Measurements from ENCODE around the gene NOP53. TPM values are rescaled to one million over a fixed set of nuclear protein-coding genes. Genes with fewer than 3 reads are reported as not detected.

Gene NOP53
- total and polyA plus RNA-seq, 9 of the 15 experiments (the other 6 are each of a cell fraction or from before 2014, with no cell fraction given), result 6.5 to 274 (median 145) TPM

- no peaks in the 10 kb centered on the region for H3K79me2 ChIP-seq (ENCODE audit: control insufficient read depth, insufficient read depth, low read length)
- no peak overlapping the region for H2AFZ ChIP-seq (ENCODE audit: low read depth, low read length)
- no peaks in the 10 kb centered on the region; a peak in 1 of 5 replicates for H3K4me1 ChIP-seq (replicated peaks in 1 of 2; ENCODE audit: control insufficient read depth in 2 of 2, insufficient read depth in 2 of 2, low read length in 2 of 2)
- H3K27ac ChIP-seq (ENCODE audit: extremely low read depth, low read depth, low read length), result no peak overlapping the region
- no TSS peak for BruUV-seq (replicated peaks)
- ChIA-PET POLR2A (interaction anchor here (0.8 kb wide), 1 partner anchor 31 kb away, joined by 4 read pairs; no protein-coding TSS in a partner anchor), CTCF (ENCODE audit: low intra/inter-chr PET ratio) (no interaction called here)
- ATAC-seq (no peak), DNase-seq (ENCODE audit: extremely low read depth in 1 of 4, low spot score in 3 of 4) (no peak), FAIRE-seq (no peak)
- in situ Hi-C loops (cut with MboI), result no loop called here
- H3K27me3 ChIP-seq (ENCODE audit: control insufficient read depth in 2 of 2, insufficient read depth in 2 of 2, low read length in 2 of 2), result peaks cover 8 to 12% of the 10 kb centered on the region in 2 experiments
- intact Hi-C loops (cut with micrococcal nuclease), result no loop called here
- TF ChIP-seq HMGXB4 (CRISPR knock-in tag; IDR thresholded peaks at IDR 0.05) (no peak), IRF1 (CRISPR knock-in tag; IDR thresholded peaks at IDR 0.05; ENCODE audit: borderline replicate concordance) (no peak), ZNF584 (CRISPR knock-in tag; IDR thresholded peaks at IDR 0.05; ENCODE audit: low read depth) (no peak)
- no peak overlapping the region for H3K9ac ChIP-seq (ENCODE audit: insufficient read depth in 1 of 2, low read depth in 2 of 2, low read length in 2 of 2)
- 0 out of 2 replicates have a peak, but pooled peaks cover 2% of the 10 kb centered on the region for H3K9me3 ChIP-seq (replicated peaks; ENCODE audit: control insufficient read depth, insufficient read depth, low read depth, low read length)
- H3K36me3 ChIP-seq (ENCODE audit: control insufficient read depth, insufficient read depth, low read length), result no peaks in the 10 kb centered on the region
- no peak overlapping the region for H3K4me2 ChIP-seq (ENCODE audit: insufficient read depth, low read length)
- WGBS (ENCODE audit: insufficient coverage, low coverage, missing lambda C conversion rate), result 2% methylated on average over 4 of the region's 4 CpGs
- no peaks in the 10 kb centered on the region for H3K9me1 ChIP-seq (ENCODE audit: control insufficient read depth, insufficient read depth, low read length)
- H4K20me1 ChIP-seq (replicated peaks; ENCODE audit: control insufficient read depth, insufficient read depth, low read length), result no peaks in the 10 kb centered on the region
- H3K4me3 ChIP-seq, result no peak overlapping the region
These were observed 53.5 kb downstream of the NOP53 start for GRCh38 chr19:47798904-47799266.
